GM12878 (cell line): ENCODE results near the gene CACNA1I. TPM values are rescaled to one million over a fixed set of nuclear protein-coding genes. Genes with fewer than 3 reads are reported as not detected.

ENCODE experiments used
- CHD2 ChIP-seq: IDR thresholded peaks from 2 replicates; pipeline ENCODE4 v1.6.1; 2011; ENCODE audit warnings: low read depth, low read length, improper control_type of control experiment, borderline replicate concordance
- CHD4 ChIP-seq: fragments of 200-600 bp; sonication (generic); IDR thresholded peaks from 2 replicates; pipeline ENCODE4 v1.6.1; 2016; ENCODE audit warnings: mild to moderate bottlenecking
- EED ChIP-seq: sonication (generic); IDR thresholded peaks from 2 replicates; pipeline ENCODE4 v1.6.1; 2016; ENCODE audit warnings: antibody characterized with exemption, low read depth
- GABPA ChIP-seq: IDR thresholded peaks from 2 replicates; pipeline ENCODE4 v1.6.1; 2014; ENCODE audit warnings: antibody characterized with exemption, low read depth, mild to moderate bottlenecking, inconsistent platforms
- IKZF2 ChIP-seq, 2 experiments: fragments of 450-650 bp; IDR thresholded peaks; 2 replicates each; pipeline ENCODE4 v1.6.1; 2017; ENCODE audit warnings: mild to moderate bottlenecking in 2 of 2, moderate library complexity in 2 of 2
- NR2C1 ChIP-seq: fragments of 450-650 bp; IDR thresholded peaks from 2 replicates; pipeline ENCODE4 v1.6.1; 2017; ENCODE audit warnings: antibody characterized with exemption, mild to moderate bottlenecking, moderate library complexity
- PML ChIP-seq: IDR thresholded peaks from 2 replicates; pipeline ENCODE4 v1.6.1; 2012; ENCODE audit warnings: low read length, inconsistent platforms
- POLR2A ChIP-seq: IDR thresholded peaks from 2 replicates; pipeline ENCODE4 v1.6.1; 2011; ENCODE audit warnings: low read depth, mild to moderate bottlenecking, low read length
- POU2F2 ChIP-seq: IDR thresholded peaks from 3 replicates; pipeline ENCODE4 v1.6.1; 2011; ENCODE audit warnings: low read depth, mild to moderate bottlenecking, low read length, borderline replicate concordance
- RAD21 ChIP-seq: IDR thresholded peaks from 2 replicates; pipeline ENCODE4 v1.6.1; 2011; ENCODE audit warnings: mild to moderate bottlenecking, low read depth, low read length, moderate library complexity; ENCODE audit not compliant: insufficient read depth
- SIX5 ChIP-seq: IDR thresholded peaks from 2 replicates; pipeline ENCODE4 v1.6.1; 2011; ENCODE audit warnings: mild to moderate bottlenecking, low read depth, low read length, moderate library complexity; ENCODE audit not compliant: severe bottlenecking
- TCF12 ChIP-seq: IDR thresholded peaks from 2 replicates; pipeline ENCODE4 v1.6.1; 2011; ENCODE audit warnings: low read depth, mild to moderate bottlenecking, low read length
- WRNIP1 ChIP-seq: IDR thresholded peaks from 2 replicates; pipeline ENCODE4 v1.6.1; 2011; ENCODE audit warnings: low read depth, low read length, improper control_type of control experiment, borderline replicate concordance
- ZNF274 ChIP-seq: IDR thresholded peaks from one replicate; pipeline ENCODE4 v1.8.0; 2011; ENCODE audit not compliant: insufficient read length, insufficient read depth
- ZNF384 ChIP-seq: IDR thresholded peaks from 2 replicates; pipeline ENCODE4 v1.6.1; 2012; ENCODE audit warnings: low read depth, mild to moderate bottlenecking, low read length, improper control_type of control experiment, borderline replicate concordance
- polyA plus RNA-seq, 11 experiments: library from polyadenylated mRNA; depleted of rRNA in 4 of 11; unstranded in 6 of 11; stranded (reverse) in 5 of 11; fragments of >200 nt; fragmentation: Nextera tagmentation in 4 of 11; fragmentation: Illumina TruSeq in 1 of 11; extraction: Ambion mirVana in 4 of 11; extraction: Trizol in 1 of 11; gene quantifications; 1 replicate in 1 of 11; 2 replicates in 10 of 11; pipeline versions ENCODE4 v1.2.1 to v1.2.3, GENCODE V29; 2011 to 2016; ENCODE audit warnings: inconsistent platforms in 2 of 11, missing spikeins in 2 of 11, low read depth in 1 of 11
- total RNA-seq, 4 experiments: library from RNA; depleted of rRNA in 3 of 4; stranded (reverse); fragments of >200 nt in 3 of 4; fragmentation: Illumina TruSeq in 1 of 4; extraction: Trizol in 1 of 4; gene quantifications; 2 replicates each; pipeline versions ENCODE4 v1.2.1 to v1.2.3, GENCODE V29; 2013 to 2021
- TF ChIP-seq, protein P1 (sequence below): fragments of 450-650 bp; IDR thresholded peaks from 2 replicates; pipeline ENCODE4 v1.6.1; 2017; ENCODE audit warnings: antibody characterized with exemption, mild to moderate bottlenecking, moderate library complexity
- TF ChIP-seq, protein P2 (sequence below): IDR thresholded peaks from 2 replicates; pipeline ENCODE4 v1.6.1; 2012; ENCODE audit warnings: low read depth, low read length, improper control_type of control experiment
- TF ChIP-seq, protein P3 (sequence below): fragments of 450-650 bp; IDR thresholded peaks from 2 replicates; pipeline ENCODE4 v1.6.1; 2016; ENCODE audit warnings: mild to moderate bottlenecking
- TF ChIP-seq, protein P4 (sequence below), 3 experiments: IDR thresholded peaks in 2 of 3; conservative IDR thresholded peaks in 1 of 3; 2 replicates each; pipeline ENCODE4 v1.5.1; 2011; ENCODE audit warnings: low read depth in 3 of 3, low read length in 3 of 3, mild to moderate bottlenecking in 3 of 3, control low read depth in 2 of 3, moderate library complexity in 2 of 3, inconsistent platforms in 1 of 3, mixed read lengths in 1 of 3; ENCODE audit not compliant: control insufficient read depth in 2 of 3, insufficient read depth in 1 of 3; ENCODE audit errors: extremely low read depth in 1 of 3
- TF ChIP-seq, protein P5 (sequence below): fragments of 450-650 bp; conservative IDR thresholded peaks from 2 replicates; pipeline ENCODE4 v1.6.1; 2017; ENCODE audit warnings: mild to moderate bottlenecking, moderate library complexity
- TF ChIP-seq, protein P6 (sequence below): IDR thresholded peaks from 2 replicates; pipeline ENCODE4 v1.6.1; 2011; ENCODE audit warnings: low read depth, mild to moderate bottlenecking, low read length, moderate library complexity, borderline replicate concordance; ENCODE audit errors: extremely low read depth

CACNA1I gene
- total and polyA plus RNA-seq, 10 of the 15 experiments (the other 5 are each of a cell fraction or from before 2014, with no cell fraction given), result 0.01 to 0.03 TPM; not detected in 8

DNA sequence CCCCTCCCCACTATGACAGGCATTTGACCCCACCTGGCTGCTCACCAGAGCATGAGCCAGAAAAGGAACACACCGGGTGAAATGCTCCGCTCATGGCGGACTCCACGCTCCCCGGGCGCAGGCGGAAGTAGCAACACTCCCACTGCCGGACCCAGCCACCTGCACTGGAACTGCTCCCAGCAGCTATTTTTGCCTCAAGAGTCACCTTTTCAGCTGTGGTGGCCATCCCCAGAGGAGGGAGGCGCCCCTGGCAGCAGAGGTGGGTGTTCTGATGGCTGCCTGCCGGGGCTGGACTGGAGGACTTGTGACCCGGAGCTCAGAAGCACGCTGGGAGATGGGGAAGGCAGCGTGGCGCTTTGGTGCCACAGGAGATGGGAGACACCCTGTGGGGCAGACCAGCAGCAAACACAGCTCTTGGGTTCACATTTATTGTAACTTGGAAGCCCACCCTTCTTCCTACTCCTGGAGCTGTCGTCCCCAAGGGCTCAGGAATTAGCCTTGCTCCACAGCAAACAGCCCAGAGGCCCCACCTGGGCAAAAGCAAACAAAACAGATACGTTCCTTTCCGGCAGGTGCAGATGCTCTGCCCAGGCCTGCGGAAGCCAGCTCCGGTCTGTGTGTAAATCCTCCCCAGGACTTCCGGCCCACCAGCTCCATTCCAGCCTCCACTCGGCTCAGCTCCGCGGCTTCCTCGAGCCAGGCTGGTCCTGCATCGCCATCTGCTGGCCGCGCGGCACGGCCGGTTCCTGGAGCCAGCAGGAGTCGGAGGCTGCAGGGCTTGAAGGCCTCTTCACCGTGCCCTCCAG is 41.7 kb upstream of the CACNA1I start (continued):
- TF ChIP-seq, protein P1, sequence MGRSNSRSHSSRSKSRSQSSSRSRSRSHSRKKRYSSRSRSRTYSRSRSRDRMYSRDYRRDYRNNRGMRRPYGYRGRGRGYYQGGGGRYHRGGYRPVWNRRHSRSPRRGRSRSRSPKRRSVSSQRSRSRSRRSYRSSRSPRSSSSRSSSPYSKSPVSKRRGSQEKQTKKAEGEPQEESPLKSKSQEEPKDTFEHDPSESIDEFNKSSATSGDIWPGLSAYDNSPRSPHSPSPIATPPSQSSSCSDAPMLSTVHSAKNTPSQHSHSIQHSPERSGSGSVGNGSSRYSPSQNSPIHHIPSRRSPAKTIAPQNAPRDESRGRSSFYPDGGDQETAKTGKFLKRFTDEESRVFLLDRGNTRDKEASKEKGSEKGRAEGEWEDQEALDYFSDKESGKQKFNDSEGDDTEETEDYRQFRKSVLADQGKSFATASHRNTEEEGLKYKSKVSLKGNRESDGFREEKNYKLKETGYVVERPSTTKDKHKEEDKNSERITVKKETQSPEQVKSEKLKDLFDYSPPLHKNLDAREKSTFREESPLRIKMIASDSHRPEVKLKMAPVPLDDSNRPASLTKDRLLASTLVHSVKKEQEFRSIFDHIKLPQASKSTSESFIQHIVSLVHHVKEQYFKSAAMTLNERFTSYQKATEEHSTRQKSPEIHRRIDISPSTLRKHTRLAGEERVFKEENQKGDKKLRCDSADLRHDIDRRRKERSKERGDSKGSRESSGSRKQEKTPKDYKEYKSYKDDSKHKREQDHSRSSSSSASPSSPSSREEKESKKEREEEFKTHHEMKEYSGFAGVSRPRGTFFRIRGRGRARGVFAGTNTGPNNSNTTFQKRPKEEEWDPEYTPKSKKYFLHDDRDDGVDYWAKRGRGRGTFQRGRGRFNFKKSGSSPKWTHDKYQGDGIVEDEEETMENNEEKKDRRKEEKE, result 0 out of 2 replicates have a peak, but pooled peaks have one; percentile 15
- TF ChIP-seq, protein P2, sequence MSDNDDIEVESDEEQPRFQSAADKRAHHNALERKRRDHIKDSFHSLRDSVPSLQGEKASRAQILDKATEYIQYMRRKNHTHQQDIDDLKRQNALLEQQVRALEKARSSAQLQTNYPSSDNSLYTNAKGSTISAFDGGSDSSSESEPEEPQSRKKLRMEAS, result peak; percentile 91
- TF ChIP-seq, protein P3, sequence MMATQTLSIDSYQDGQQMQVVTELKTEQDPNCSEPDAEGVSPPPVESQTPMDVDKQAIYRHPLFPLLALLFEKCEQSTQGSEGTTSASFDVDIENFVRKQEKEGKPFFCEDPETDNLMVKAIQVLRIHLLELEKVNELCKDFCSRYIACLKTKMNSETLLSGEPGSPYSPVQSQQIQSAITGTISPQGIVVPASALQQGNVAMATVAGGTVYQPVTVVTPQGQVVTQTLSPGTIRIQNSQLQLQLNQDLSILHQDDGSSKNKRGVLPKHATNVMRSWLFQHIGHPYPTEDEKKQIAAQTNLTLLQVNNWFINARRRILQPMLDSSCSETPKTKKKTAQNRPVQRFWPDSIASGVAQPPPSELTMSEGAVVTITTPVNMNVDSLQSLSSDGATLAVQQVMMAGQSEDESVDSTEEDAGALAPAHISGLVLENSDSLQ, result peak; percentile 46
- TF ChIP-seq GABPA (no peak), CHD2 (peak; percentile 76), RAD21 (peak; percentile 88), IKZF2 (IDR thresholded peaks at IDR 0.05) (peak in 1 of 2 experiments; percentile 63; a peak in 3 of 4 replicates), PML (no peak), POLR2A (peak; percentile 62), ZNF384 (no peak), TCF12 (peak; percentile 98), EED (peak; percentile 56; the same call in 1 of the 2 replicates), POU2F2 (peak; percentile 93), WRNIP1 (peak; percentile 96; the same call in 1 of the 2 replicates), NR2C1 (peak; percentile 35; the same call in 1 of the 2 replicates), ZNF274 (no peak), CHD4 (0 out of 2 replicates have a peak, but pooled peaks have one; percentile 52), SIX5 (peak; percentile 26)
- TF ChIP-seq, protein P4, sequence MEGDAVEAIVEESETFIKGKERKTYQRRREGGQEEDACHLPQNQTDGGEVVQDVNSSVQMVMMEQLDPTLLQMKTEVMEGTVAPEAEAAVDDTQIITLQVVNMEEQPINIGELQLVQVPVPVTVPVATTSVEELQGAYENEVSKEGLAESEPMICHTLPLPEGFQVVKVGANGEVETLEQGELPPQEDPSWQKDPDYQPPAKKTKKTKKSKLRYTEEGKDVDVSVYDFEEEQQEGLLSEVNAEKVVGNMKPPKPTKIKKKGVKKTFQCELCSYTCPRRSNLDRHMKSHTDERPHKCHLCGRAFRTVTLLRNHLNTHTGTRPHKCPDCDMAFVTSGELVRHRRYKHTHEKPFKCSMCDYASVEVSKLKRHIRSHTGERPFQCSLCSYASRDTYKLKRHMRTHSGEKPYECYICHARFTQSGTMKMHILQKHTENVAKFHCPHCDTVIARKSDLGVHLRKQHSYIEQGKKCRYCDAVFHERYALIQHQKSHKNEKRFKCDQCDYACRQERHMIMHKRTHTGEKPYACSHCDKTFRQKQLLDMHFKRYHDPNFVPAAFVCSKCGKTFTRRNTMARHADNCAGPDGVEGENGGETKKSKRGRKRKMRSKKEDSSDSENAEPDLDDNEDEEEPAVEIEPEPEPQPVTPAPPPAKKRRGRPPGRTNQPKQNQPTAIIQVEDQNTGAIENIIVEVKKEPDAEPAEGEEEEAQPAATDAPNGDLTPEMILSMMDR (IDR thresholded peaks at IDR 0.05 in 2 of 3, conservative IDR thresholded peaks at IDR 0.05 in 1 of 3; ENCODE audit: control insufficient read depth in 2 of 3, extremely low read depth in 1 of 3, insufficient read depth in 1 of 3, low read depth in 3 of 3, low read length in 3 of 3), result peak; percentile 99 to 100 (median 100); a peak in 5 of 6 replicates
- TF ChIP-seq, protein P5, sequence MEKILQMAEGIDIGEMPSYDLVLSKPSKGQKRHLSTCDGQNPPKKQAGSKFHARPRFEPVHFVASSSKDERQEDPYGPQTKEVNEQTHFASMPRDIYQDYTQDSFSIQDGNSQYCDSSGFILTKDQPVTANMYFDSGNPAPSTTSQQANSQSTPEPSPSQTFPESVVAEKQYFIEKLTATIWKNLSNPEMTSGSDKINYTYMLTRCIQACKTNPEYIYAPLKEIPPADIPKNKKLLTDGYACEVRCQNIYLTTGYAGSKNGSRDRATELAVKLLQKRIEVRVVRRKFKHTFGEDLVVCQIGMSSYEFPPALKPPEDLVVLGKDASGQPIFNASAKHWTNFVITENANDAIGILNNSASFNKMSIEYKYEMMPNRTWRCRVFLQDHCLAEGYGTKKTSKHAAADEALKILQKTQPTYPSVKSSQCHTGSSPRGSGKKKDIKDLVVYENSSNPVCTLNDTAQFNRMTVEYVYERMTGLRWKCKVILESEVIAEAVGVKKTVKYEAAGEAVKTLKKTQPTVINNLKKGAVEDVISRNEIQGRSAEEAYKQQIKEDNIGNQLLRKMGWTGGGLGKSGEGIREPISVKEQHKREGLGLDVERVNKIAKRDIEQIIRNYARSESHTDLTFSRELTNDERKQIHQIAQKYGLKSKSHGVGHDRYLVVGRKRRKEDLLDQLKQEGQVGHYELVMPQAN, result peak; percentile 73; the same call in 1 of the 2 replicates
- TF ChIP-seq, protein P6, sequence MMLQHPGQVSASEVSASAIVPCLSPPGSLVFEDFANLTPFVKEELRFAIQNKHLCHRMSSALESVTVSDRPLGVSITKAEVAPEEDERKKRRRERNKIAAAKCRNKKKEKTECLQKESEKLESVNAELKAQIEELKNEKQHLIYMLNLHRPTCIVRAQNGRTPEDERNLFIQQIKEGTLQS, result no peak
